HL-60/S4 treated with retinoic acid at 250 ng/mL for 4 days and 3 days (cell line): ENCODE data around the gene CCDC144A.
"Not testable (repeated sequence)": the region's sequence is repeated elsewhere in the genome, so short reads cannot be mapped to it uniquely, and the experiment has no call there.

Source experiments
- in situ Hi-C: fragments of 300-500 bp; cut with MboI; formaldehyde crosslinking; loops from 2 replicates; pipeline ENCODE4 v1.7.0; 2022; ENCODE audit warnings: low sequenced_read_pairs

CCDC144A gene

DNA sequence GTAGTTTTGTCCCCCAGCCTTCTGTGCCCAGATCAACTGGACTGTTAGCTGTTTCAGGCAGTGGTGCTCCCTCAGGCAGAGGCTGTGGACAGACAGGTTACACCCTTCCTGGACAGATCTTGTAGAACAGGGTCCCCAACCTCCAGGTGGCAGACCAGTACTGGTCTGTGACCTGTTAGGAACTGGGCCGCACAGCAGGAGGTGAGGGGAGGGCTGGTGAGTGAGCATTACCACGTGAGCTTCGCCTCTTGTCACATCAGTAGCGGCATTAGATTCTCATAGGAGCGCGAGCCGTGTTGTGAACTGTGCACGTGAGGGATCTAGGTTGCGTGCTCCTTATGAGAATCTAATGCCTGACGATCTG, 61.9 kb downstream of the CCDC144A start:
- in situ Hi-C loops = not testable (repeated sequence)

DNA sequence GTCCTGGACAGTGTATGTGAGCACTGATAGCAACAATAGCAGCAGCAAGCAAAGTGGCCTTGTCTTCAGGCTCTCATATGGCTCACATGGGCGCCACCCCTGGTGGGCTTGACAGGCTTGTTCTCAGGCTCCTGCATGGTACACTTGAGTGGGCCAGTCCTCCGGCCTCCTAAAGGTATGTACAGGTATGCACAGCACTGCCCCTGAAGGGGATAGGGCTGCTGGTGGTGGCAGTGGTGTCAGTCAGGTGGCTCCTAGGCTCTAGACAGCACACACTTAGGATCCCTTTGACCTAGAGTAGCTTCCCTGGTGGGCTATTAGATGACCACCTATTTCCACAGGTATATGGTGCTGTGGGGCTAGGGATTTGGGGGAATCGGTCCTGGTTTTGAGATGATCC, 67.5 kb downstream of the CCDC144A start:
- in situ Hi-C loops = not testable (repeated sequence)

DNA sequence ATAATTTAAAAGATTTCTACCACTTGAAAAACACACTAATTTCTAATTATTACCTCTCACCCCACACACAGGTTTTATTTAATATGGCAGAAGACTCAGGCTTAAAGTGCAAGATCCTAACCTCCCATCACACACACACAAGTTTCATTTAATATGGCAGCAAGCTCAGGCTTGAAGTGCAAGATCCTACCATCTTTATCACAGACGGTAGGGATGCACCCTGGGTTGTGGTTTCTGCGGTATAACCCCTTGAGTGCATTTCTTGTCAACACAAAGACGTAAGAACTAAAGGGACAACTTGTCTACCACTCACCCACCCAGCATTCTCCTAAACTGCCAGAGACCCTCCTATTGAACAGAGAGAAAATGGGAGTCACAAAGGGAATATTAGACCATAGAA, 68.1 kb downstream of the CCDC144A start:
- in situ Hi-C loops = not testable (repeated sequence)

DNA sequence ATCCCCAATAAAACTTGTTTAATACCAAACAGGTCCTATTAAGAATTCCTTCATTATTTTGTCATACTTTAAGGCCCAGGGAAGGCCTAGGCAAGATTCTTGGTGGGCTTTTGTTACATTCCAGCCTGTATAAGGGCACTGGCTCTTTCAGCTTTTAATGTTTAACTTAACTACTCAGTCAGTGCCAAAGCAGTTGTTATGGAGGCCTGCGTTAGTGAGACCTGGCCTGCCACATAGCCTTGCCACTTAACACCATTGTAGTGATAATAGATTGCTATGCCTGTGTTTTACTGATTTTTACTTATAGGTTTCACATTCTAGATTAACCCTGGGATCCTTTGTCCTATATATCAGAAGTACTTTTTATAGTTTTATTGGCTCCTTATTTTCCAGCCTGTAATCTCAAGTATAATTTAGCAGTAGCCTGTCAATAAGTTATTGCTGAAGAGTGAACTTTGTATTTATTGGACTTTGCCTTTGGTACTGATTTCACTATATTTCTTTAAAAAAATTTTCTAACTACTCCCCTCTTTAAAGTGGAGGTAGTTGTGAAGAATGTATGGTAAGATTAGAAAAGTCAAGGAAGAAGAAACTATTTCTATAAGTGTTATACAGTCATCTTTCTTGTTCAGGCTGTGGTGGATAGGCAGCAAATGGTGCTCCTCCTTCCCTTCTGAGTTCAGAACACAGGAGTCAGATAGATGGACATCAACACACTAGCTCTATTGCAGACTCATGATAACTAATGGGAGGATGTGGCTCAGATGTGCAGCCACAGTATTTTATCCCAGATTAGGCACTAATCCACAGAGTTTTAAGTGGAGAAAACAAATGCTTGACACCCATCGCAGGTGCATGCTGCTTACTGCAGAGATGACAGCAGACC, 78.5 kb downstream of the CCDC144A start:
- in situ Hi-C loops = not testable (repeated sequence)

DNA sequence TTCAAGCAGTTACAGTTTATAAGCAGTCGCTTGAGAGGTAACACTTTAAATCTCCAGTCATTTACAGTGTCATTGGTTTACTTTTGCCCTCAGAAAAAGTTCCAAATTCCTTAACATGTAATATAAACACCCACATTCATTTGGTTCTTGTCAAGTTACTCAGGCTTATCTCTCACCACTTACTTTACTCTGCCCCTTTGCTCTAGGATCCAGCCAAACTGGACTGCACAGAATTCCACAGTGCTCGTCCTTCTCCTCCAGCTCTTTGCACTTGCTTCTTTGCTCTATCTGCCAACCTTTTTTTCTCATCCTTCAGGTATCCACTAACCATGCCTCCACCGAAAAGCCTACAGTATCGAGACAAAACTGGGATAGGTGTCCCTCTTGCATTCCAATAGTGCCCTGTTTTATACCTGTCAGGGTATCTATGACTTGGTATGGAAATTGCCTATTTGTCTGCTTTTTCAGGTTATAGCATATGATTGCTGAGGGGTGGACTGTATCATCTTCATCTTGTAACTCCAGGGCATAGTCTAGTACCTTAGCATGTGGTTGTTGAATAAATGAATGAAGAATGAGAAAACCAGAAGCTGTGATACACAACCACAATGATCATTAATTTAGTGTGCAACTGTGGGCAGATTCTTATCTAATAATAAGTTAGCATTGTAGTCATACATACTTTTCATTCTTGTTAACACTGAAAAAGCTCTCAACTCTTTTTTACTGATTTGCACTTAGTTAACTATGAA, 82.5 kb downstream of the CCDC144A start:
- in situ Hi-C loops = not testable (repeated sequence)

DNA sequence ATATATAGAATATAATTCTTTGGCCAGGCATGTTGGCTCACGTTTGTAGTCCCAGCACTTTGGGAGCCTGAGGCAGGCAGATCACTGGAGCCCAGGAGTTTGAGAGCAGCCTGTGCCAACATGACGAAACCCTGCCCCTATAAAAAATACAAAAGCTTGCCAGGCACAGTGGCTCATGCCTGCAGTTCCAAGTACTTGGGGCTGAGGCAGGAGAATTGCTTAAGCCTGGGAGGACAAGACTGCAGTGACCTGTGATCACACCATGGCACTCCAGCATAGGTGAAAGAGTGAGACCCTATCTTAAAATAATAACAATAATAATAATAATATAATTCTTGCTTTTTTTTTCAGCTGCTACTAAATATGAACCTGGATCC, 83.1 kb downstream of the CCDC144A start:
- in situ Hi-C loops = not testable (repeated sequence)

DNA sequence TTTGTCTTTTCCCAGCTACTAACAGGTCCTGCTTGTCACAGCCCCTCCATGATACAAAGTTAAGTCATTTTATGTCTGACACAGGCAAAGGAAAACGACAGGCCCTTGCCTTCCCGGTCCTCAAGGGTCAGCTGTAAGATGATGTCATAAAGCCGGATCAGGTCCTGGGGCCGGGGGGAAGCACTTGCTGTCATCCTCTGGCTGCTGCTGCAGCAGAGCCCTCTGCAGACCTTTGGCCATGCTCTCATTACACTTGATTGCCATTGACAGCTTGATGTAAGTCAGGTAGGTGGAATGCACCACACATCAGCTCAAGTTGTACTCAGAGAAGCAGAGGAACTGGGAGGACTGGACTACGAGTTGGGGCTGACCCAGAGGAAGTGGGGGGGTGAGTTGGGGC, 97.8 kb downstream of the CCDC144A start:
- in situ Hi-C loops = not testable (repeated sequence)

DNA sequence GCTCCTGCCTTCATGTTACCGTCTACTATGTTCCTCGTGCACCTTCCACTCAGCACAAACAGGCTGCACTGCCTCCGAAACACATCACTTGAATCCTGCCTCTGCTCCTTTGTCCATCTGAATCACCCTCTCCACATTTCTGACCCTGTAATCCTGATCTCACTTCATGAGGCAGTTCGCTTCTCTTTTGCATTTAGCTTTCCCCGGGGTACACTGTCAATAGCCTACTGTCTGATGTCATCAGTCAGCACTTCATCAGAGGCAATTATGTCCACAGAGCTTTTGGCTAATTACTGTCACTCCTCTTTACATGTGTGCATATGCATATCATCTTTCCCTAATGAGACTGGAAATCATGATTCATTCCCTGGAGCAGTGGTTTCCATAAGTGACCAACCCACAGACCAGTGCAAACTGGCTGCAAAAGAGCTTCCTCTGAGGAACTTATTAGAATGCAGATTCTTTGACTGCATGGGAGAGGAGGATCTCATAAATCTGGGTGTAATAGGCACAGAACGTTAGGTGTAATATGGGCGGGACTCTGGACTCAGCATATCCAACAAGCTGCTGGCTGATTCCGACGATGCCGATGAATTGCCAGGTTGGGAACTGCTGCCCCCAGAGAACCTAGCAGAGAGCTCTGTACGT, 99.0 kb downstream of the CCDC144A start:
- in situ Hi-C loops = not testable (repeated sequence)

DNA sequence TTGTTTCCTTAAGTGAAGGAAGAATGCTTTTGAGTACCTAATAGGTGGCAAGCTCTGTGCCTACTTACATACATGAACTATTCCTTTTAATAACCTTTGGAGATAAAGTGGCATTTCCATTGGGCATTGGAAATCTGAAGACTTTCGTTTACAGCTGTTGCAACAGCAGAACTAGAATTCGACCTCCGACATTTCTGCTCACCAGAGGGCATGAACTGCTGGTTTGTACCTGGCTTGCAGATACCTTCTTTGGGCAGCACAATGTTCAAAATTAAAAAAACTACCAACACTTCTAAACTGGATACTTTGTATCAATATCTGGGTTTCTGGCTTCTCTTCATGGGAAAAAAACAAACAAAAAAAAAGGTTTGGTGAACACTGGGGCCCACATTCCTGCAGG, 99.6 kb downstream of the CCDC144A start:
- in situ Hi-C loops = not testable (repeated sequence)

DNA sequence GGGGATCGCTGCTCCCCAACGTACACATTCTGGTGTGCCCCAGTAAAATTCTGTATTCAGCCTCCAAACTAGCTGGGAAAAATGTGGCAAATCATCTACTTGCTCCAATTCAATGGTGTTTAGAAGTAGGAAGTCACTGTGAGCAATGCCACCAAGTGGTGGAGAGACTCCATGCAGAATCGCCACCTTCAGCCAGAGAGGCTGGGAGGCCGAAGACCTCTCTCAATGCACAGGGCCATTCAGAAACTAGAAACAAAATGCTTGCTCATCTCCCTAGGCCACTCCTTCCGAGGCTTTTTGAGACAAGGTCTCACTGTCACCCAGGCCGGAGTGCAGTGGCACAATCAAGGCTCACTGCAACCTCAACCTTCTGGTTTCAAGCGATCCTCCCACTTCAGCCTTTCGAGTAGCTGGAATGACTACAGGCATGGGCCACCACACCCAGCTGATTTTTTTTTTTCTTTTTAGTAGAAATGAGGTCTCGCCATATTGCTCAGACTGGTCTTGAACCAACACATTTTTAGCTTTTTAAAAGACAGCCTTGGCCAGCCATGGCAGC, 100.4 kb downstream of the CCDC144A start:
- in situ Hi-C loops = not testable (repeated sequence)

DNA sequence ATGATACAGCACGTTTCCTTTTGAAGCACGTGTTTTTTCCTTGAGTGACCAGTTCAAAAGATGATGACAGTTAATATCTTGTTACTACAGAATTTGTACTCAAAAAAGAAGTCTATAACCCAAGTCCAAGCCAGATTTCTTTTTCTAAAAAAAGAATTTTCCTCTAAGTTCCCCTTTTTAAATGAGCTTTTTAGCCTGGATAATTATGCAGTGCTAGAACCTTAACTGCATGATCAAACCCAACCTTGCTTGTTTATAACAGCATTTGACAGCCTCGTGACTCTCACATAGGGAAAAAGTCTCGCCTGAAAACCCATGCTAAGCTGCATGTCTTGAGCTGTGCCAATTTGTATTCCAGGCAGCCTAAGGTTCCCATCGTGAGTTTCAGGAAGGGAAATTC, 104.2 kb downstream of the CCDC144A start:
- in situ Hi-C loops = not testable (repeated sequence)

DNA sequence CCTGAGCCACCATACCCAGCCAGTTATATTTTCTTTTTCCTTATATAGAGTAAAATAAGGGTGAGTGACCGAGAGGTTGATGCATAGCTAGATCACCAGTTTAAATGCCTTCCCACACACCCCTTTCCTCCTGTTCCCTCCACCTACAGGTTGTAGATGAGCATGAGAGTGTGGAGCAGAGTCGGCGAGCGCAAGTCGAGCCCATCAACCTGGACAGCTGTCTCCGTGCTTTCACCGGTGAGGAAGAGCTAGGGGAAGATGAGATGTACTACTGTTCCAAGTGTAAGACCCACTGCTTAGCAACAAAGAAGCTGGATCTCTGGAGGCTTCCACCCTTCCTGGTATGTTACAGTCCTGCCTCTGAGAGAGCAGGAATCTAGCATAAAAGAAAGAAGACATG, 105.9 kb downstream of the CCDC144A start:
- in situ Hi-C loops = not testable (repeated sequence)

DNA sequence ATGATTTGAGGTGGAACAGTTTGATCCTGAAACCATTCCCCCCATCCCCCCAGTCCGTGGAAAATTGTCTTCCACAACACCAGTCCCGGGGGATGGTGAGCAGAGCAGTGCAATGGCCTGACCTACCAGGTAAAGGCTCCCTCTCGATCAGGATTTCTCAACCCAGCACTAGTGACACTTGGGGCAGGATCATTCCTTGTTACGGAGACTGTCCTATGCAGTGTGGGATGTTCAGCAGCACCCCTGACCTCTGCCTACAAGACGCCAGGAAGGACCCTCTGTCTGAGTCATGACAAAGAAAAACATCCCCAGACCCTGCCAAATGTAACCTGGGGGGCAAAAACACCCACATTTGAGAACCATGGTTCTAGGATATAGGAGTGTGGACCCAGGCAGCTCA, 114.8 kb downstream of the CCDC144A start:
- in situ Hi-C loops = not testable (repeated sequence)

DNA sequence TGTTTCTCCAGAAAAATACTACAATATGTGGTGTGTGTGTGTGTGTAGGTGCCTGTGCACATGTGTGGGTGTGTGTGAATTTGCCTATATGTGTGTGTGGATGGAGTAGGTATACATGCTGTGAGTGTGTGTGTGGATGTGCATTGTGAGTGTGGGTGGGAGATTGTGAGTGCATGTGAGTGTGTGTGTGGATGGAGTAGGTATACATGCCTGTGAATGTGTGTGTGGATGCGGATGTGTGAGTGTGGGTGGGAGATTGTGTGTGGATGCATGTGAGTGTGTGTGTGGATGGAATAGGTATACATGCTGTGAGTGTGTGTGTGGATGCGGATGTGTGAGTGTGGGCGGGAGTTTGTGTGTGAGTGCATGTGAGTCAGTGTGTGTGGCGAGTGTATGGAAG, 116.6 kb downstream of the CCDC144A start:
- in situ Hi-C loops = not testable (repeated sequence)

DNA sequence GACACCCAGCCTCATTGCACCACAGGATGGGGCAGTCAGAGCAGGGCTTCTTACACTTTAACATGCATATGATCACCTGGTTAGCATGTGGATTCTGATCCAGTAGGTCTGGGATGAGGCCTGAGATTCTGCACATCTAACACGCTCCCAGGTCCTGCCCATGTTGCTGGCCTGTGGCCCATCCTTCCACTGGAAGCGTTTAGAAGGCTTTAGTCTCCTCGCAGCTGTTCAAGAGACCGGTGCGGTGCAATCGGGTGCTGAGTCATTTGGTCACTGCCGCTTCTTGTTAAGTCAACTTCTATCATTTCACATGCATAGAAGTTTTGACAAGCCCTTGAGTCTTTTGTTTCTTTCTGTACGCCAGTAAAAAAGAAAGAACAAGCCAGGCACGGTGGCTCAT, 117.6 kb downstream of the CCDC144A start:
- in situ Hi-C loops = not testable (repeated sequence)

DNA sequence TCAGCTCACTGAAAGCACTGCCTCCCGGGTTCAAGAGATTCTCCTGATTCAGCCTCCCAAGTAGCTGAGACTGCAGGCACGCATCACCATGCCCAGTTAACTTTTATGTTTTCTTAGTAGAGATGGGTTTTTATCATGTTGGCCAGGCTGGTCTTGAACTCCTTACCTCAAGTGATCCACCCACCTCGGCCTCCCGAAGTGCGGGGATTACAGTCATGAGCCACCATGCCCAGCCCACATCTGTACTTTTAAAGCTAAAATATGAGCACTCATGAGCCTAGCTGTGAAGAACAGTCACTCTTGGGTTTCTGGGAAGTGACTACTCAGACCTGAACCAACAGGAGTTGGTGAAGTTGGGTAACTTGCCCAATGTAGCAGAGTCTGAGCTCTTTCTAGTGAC, 120.2 kb downstream of the CCDC144A start:
- in situ Hi-C loops = not testable (repeated sequence)

DNA sequence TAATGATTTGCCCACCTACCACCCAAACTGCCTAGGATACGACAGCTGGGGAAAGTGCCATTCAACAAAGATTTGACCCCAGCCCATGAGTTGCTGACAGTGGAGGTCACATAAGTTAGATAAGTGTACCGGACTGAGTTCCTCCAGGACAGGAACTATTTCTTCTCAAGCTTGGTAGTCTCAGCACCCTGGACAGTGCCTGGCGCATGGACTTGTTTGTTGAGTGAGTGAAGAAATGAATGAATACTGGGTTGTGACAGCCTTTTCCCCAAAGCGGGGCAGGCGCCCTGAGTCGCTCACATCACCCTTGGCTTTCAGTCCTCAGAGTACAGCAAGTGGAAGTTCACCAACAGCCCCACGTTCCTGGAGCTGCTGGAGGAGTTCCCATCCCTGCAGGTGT, 122.1 kb downstream of the CCDC144A start:
- in situ Hi-C loops = not testable (repeated sequence)

DNA sequence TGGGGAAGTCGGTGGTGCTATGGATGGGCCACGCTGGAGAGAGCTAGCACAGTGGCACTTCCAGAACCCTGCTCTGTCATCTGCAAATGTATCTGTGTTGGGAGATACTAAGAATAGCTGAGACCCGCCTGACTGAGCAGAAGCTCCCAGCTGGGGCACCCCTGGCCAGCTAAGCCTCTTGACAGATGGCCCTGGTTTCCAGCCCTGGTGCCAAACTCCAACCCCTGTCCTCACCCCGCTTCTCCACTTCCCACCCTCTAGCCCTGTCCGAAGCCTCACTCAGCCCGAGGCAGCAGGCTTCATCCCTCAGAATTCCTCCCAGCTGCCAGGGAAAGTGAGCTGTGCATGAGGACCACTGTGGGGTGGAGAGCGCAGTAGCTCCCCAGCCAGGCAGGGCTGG, 124.4 kb downstream of the CCDC144A start:
- in situ Hi-C loops = no loop called here

DNA sequence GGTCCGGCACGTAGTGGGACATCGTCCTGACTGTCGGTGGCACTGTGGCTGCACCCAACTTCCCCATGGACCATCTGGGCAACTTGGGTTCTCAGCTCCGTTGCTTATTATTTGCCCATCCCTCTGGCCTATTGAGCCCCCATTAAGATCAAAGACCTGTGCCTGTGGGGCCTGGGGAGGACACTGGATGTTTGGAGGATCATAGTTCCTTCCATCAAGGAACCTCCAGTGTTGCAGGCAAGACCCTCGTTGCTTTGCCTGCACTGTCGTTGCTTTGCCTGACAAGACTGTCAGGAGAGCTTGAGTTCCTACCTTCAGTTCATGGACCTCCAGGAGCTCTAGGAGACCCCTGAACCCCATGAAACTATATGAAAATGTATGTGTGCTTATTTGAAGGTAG, 127.2 kb downstream of the CCDC144A start:
- in situ Hi-C loops = no loop called here

DNA sequence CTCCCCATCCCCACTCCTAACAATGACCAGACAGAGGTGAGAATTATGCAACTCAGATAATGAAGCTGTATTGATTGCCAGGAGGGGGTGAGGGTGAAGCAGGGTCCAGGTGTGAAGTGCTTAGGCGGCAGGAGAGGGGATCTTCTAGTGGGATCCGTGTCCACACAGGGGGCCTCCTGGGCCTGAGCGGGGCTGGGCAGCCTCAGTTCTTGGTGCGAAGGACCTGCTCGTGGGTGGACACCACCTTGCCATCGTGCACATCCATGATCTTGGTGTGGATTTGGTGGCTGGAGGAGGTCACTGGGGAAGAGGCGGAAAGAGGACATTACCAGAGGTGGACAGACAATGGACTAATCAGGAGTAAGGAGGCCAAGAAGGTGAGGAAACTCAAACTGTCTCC, 127.9 kb downstream of the CCDC144A start:
- in situ Hi-C loops = not testable (repeated sequence)

DNA sequence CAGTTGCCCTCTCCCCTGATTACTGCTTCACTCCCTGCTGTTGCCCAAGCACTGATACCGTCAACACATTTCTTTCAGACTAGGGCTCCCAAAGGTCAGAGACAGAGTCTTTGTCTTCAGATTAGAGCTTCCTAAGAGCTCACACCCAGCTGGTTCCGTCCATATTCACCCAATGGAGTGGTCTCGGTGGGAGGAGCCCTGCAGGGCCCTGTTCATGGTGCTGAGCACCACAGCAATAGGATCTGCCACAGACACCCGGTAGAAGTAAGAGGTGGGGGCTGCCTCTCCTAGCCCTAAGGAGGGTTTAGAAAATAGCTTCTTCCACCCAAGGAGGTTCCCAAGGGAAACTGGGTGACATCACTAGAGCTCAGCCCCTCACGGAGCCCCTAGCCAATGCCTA, 128.3 kb downstream of the CCDC144A start:
- in situ Hi-C loops = no loop called here
